ENCODE measurements around the gene MEF2B.

GRCh38 chr19:19169236-19170052 lies 619 bp downstream of the MEF2B start:
- no peak for TF ChIP-seq EZH2phosphoT487 (IDR thresholded peaks at IDR 0.05; ENCODE audit: low read length)
- no peak for TF ChIP-seq CTCF (IDR thresholded peaks at IDR 0.05; ENCODE audit: low read length)
- TF ChIP-seq EZH2 (optimal IDR thresholded peaks at IDR 0.05; ENCODE audit: low read depth, low read length) = no peak

Measured in MM.1S (cell line).